IMR-90 (cell line): ENCODE measurements around the gene CCR9. TPM values are rescaled to one million over a fixed set of nuclear protein-coding genes. Genes with fewer than 3 reads are reported as not detected.

Experiments used
- ATAC-seq: fragments of 200-7000 bp; cut with Tn5 transposase; 2 replicates; pipeline ENCODE4 v1.9.1; 2020; ENCODE audit warnings: low read depth, mild to moderate bottlenecking, moderate library complexity
- BruUV-seq: library from RNA; stranded (reverse); fragments of 400-500 nt; replicated peaks from 2 replicates; lab custom pipeline; 2021; lab: Mats Ljungman, UMichigan
- CTCF ChIA-PET: fragments of 300-600 bp; formaldehyde crosslinking; extraction: SDS; loops from one replicate; lab custom pipeline; 2021; ENCODE audit warnings: antibody characterized with exemption; lab: Yijun Ruan, JAX
- POLR2A ChIA-PET: fragments of 300-600 bp; sonication (Branson Sonifier 250); formaldehyde crosslinking; loops from one replicate; lab custom pipeline; 2022; ENCODE audit warnings: antibody characterized with exemption; ENCODE audit not compliant: unreplicated experiment; lab: Charles Lee
- DNase-seq: peaks from one replicate; pipeline ENCODE4 v3.0.0; 2013
- H2AFZ ChIP-seq: replicated peaks from 2 replicates; pipeline ENCODE3; 2013; ENCODE audit warnings: low read length, mild to moderate bottlenecking; ENCODE audit not compliant: poor library complexity
- H2AK5ac ChIP-seq: 2 replicates; pipeline ENCODE4 v1.6.1; 2013; ENCODE audit warnings: low read depth, low read length, inconsistent platforms
- H2AK9ac ChIP-seq: replicated peaks from 2 replicates; pipeline ENCODE3; 2013; ENCODE audit warnings: mild to moderate bottlenecking, low read depth, low read length, moderate library complexity; ENCODE audit not compliant: poor library complexity
- H2BK120ac ChIP-seq: 2 replicates; pipeline ENCODE4 v1.6.1; 2013; ENCODE audit warnings: low read depth, low read length, inconsistent platforms
- H2BK15ac ChIP-seq: 3 replicates; pipeline ENCODE4 v1.6.1; 2013; ENCODE audit warnings: low read depth, low read length, inconsistent platforms
- H2BK20ac ChIP-seq: 2 replicates; pipeline ENCODE4 v1.6.1; 2013; ENCODE audit warnings: low read depth, mild to moderate bottlenecking, inconsistent platforms, low read length, moderate library complexity
- H2BK5ac ChIP-seq: 2 replicates; pipeline ENCODE4 v1.6.1; 2013; ENCODE audit warnings: mild to moderate bottlenecking, low read depth, low read length, inconsistent platforms; ENCODE audit not compliant: poor library complexity, severe bottlenecking
- H3K14ac ChIP-seq: replicated peaks from 2 replicates; pipeline ENCODE4 v1.6.1; 2013; ENCODE audit warnings: low read depth, low read length, inconsistent platforms
- H3K18ac ChIP-seq: 2 replicates; pipeline ENCODE4 v1.6.1; 2013; ENCODE audit warnings: low read depth, low read length, control low read depth
- H3K23ac ChIP-seq: 2 replicates; pipeline ENCODE4 v1.6.1; 2013; ENCODE audit warnings: low read depth, low read length, inconsistent platforms
- H3K27ac ChIP-seq: 2 replicates; pipeline ENCODE4 v1.5.1; 2013; ENCODE audit warnings: mild to moderate bottlenecking, control low read depth, low read length; ENCODE audit not compliant: insufficient read depth
- H3K27me3 ChIP-seq: 2 replicates; pipeline ENCODE4 v1.6.1; 2013; ENCODE audit warnings: low read length; ENCODE audit not compliant: control insufficient read depth, insufficient read depth
- H3K36me3 ChIP-seq: 2 replicates; pipeline ENCODE4 v1.6.1; 2013; ENCODE audit warnings: low read length, mixed read lengths; ENCODE audit not compliant: control insufficient read depth, insufficient read depth
- H3K4ac ChIP-seq: 2 replicates; pipeline ENCODE4 v1.6.1; 2013; ENCODE audit warnings: low read depth, low read length, inconsistent platforms
- H3K4me1 ChIP-seq: 2 replicates; pipeline ENCODE4 v1.6.1; 2013; ENCODE audit warnings: low read length, mixed read lengths; ENCODE audit not compliant: control insufficient read depth, insufficient read depth
- H3K4me2 ChIP-seq: 2 replicates; pipeline ENCODE4 v1.6.1; 2013; ENCODE audit warnings: low read depth, mild to moderate bottlenecking, control low read depth, low read length, moderate library complexity
- H3K4me3 ChIP-seq: 2 replicates; pipeline ENCODE4 v1.5.1; 2013; ENCODE audit warnings: low read depth, mild to moderate bottlenecking, control low read depth, low read length, moderate library complexity; ENCODE audit not compliant: insufficient read depth
- H3K56ac ChIP-seq: 2 replicates; pipeline ENCODE4 v1.6.1; 2013; ENCODE audit warnings: low read length, inconsistent platforms; ENCODE audit not compliant: insufficient read depth; ENCODE audit errors: extremely low read depth
- H3K79me1 ChIP-seq, 2 experiments: 2 replicates each; pipeline ENCODE4 v1.6.1; 2013; ENCODE audit warnings: low read length in 2 of 2, inconsistent platforms in 1 of 2, low read depth in 1 of 2
- H3K9ac ChIP-seq: 2 replicates; pipeline ENCODE4 v1.6.1; 2013; ENCODE audit warnings: low read depth, low read length, control low read depth
- H3K9me1 ChIP-seq: 2 replicates; pipeline ENCODE4 v1.6.1; 2013; ENCODE audit warnings: low read length, inconsistent platforms; ENCODE audit not compliant: insufficient read depth
- H3K9me3 ChIP-seq: 2 replicates; pipeline ENCODE4 v1.6.1; 2013; ENCODE audit warnings: low read length; ENCODE audit not compliant: control insufficient read depth, insufficient read depth
- H4K20me1 ChIP-seq: 2 replicates; pipeline ENCODE4 v1.6.1; 2013; ENCODE audit warnings: low read length, inconsistent platforms; ENCODE audit not compliant: insufficient read depth
- H4K5ac ChIP-seq: 2 replicates; pipeline ENCODE4 v1.6.1; 2013; ENCODE audit warnings: mild to moderate bottlenecking, low read depth, low read length, control low read depth
- H4K8ac ChIP-seq, 2 experiments: 2 replicates each; pipeline ENCODE4 v1.6.1; 2013; ENCODE audit warnings: low read depth in 2 of 2, low read length in 2 of 2, control low read depth in 1 of 2, inconsistent platforms in 1 of 2
- H4K91ac ChIP-seq: 2 replicates; pipeline ENCODE4 v1.6.1; 2013; ENCODE audit warnings: low read depth, low read length, inconsistent platforms; ENCODE audit not compliant: insufficient read depth
- BHLHE40 ChIP-seq: fragments of 150-350 bp; IDR thresholded peaks from 2 replicates; pipeline ENCODE4 v1.6.1; 2016; ENCODE audit warnings: mild to moderate bottlenecking, low read depth, low read length
- FOS ChIP-seq: fragments of 150-350 bp; IDR thresholded peaks from 2 replicates; pipeline ENCODE4 v1.6.1; 2016; ENCODE audit warnings: low read depth, low read length
- MXI1 ChIP-seq: IDR thresholded peaks from 2 replicates; pipeline ENCODE4 v1.6.1; 2012; ENCODE audit warnings: low read depth, mild to moderate bottlenecking, low read length, moderate library complexity, borderline replicate concordance
- RAD21 ChIP-seq: IDR thresholded peaks from 2 replicates; pipeline ENCODE4 v1.6.1; 2012; ENCODE audit warnings: low read length, improper control_type of control experiment
- RFX5 ChIP-seq: IDR thresholded peaks from 2 replicates; pipeline ENCODE4 v1.8.0; 2012; ENCODE audit warnings: low read depth, mild to moderate bottlenecking, low read length, moderate library complexity
- SMC3 ChIP-seq: fragments of 150-350 bp; IDR thresholded peaks from 2 replicates; pipeline ENCODE4 v1.6.1; 2016; ENCODE audit warnings: low read depth, mild to moderate bottlenecking, antibody characterized with exemption, low read length, moderate library complexity
- WGBS, 2 experiments: methylation state at CpG; one replicate each; pipeline versions ENCODE4 v1.1.5 to v1.1.7; 2013; ENCODE audit warnings: missing lambda C conversion rate in 2 of 2; ENCODE audit not compliant: insufficient read length in 1 of 2; ENCODE audit errors: extremely low coverage in 2 of 2; 5-methylcytosine and 5-hydroxymethylcytosine counted together
- dilution Hi-C: fragments of 300-500 bp; cut with HindIII; formaldehyde crosslinking; loops from one replicate; pipeline ENCODE4 v1.14.3; 2018; ENCODE audit warnings: low sequenced_read_pairs; ENCODE audit not compliant: unreplicated experiment
- in situ Hi-C: fragments of 300-500 bp; cut with MboI; formaldehyde crosslinking; loops from 3 replicates; pipeline ENCODE4 v1.14.3; 2019; ENCODE audit warnings: low sequenced_read_pairs, inconsistent platforms, mixed read lengths
- intact Hi-C: fragments of 100-400 bp; cut with micrococcal nuclease; formaldehyde crosslinking; loops from 2 replicates; pipeline ENCODE4 v1.10.0; 2022
- polyA plus RNA-seq, 3 experiments: library from polyadenylated mRNA; depleted of rRNA; stranded (reverse); fragments of >200 nt; gene quantifications; 2 replicates each; pipeline ENCODE4 v1.2.3, GENCODE V29; 2012; ENCODE audit warnings: low replicate concordance in 1 of 3
- total RNA-seq: library from RNA; depleted of rRNA; stranded (reverse); fragments of >200 nt; gene quantifications from 2 replicates; pipeline ENCODE4 v1.2.3, GENCODE V29; 2012
- TF ChIP-seq, protein P1 (sequence below): conservative IDR thresholded peaks from 2 replicates; pipeline ENCODE4 v1.5.1; 2012; ENCODE audit warnings: mild to moderate bottlenecking, low read depth, low read length, improper control_type of control experiment
- TF ChIP-seq, protein P2 (sequence below): fragments of 150-350 bp; IDR thresholded peaks from 2 replicates; pipeline ENCODE4 v1.6.1; 2017; ENCODE audit warnings: mild to moderate bottlenecking, antibody characterized with exemption, low read length, low read depth

CCR9 gene
- total and polyA plus RNA-seq, 2 of the 4 experiments (the other 2 are of a cell fraction): not detected

DNA sequence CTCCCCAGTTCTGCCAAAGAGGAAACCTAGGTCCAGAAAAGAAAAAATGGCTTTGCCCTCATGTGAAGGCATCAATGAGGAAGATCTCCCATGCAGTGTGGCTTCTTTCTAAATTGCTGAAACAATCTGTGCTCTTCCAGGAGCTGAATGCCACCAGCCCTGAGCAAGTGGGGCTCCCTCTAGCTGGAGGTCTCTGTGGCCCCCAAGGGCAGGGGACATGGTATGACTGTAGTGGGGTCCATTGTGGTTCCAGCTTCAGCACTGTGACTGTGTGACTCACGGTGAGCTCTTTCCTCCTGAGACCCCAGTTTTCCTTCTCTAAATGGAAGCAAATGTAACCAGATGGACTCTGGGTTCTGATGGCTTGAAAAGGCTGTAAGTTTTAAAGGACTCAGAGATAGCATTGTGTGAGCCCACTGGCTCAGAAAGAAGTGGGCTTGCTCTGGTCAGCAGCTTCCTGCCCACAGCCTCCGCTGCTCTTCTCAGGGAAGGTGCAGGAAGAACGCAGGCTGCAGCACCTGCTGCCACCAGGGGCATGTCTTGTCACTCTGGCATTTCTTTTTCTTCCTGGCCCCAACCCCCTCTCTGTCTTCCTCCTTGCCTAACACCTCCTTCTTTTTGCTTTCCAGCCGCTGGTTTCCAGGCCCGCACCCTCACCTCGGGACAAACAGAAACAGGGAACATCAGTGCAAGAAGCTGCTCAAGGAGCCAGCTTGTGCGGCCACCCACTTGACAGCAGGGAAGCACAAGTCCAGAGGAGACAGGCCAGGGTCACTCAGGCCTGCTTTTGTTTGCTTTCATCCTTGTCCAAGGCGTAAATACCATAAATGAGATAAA is 51.1 kb downstream of the CCR9 start:
- H3K27ac ChIP-seq: no peak overlapping the region
- no TSS peak for BruUV-seq
- DNase-seq: no peak
- H3K4me3 ChIP-seq: no peak overlapping the region
- H2BK20ac ChIP-seq: no peak overlapping the region
- intact Hi-C loops: loop anchor here (1.0 to 2.0 kb wide), 2 partner anchors 142 to 441 kb away; no protein-coding TSS in a partner anchor
- 68% methylated on average over 4 of the region's 8 CpGs; no CpG with 5 or more reads in 1 of the 2 experiments for WGBS, 2 experiments
- TF ChIP-seq FOS: no peak
- TF ChIP-seq RAD21: no peak
- no peak for TF ChIP-seq RFX5
- no peak for TF ChIP-seq MXI1
- no peak for TF ChIP-seq SMC3
- TF ChIP-seq, protein P1, sequence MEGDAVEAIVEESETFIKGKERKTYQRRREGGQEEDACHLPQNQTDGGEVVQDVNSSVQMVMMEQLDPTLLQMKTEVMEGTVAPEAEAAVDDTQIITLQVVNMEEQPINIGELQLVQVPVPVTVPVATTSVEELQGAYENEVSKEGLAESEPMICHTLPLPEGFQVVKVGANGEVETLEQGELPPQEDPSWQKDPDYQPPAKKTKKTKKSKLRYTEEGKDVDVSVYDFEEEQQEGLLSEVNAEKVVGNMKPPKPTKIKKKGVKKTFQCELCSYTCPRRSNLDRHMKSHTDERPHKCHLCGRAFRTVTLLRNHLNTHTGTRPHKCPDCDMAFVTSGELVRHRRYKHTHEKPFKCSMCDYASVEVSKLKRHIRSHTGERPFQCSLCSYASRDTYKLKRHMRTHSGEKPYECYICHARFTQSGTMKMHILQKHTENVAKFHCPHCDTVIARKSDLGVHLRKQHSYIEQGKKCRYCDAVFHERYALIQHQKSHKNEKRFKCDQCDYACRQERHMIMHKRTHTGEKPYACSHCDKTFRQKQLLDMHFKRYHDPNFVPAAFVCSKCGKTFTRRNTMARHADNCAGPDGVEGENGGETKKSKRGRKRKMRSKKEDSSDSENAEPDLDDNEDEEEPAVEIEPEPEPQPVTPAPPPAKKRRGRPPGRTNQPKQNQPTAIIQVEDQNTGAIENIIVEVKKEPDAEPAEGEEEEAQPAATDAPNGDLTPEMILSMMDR: no peak
- TF ChIP-seq, protein P2, sequence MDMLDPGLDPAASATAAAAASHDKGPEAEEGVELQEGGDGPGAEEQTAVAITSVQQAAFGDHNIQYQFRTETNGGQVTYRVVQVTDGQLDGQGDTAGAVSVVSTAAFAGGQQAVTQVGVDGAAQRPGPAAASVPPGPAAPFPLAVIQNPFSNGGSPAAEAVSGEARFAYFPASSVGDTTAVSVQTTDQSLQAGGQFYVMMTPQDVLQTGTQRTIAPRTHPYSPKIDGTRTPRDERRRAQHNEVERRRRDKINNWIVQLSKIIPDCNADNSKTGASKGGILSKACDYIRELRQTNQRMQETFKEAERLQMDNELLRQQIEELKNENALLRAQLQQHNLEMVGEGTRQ: no peak
- no peak for TF ChIP-seq BHLHE40
- no peak overlapping the region for H3K4me2 ChIP-seq
- H4K20me1 ChIP-seq: no peaks in the 10 kb centered on the region
- no peak overlapping the region for H3K9ac ChIP-seq
- no peak overlapping the region for H4K91ac ChIP-seq
- POLR2A ChIA-PET: no interaction called here
- H2BK5ac ChIP-seq: no peak overlapping the region
- H3K4ac ChIP-seq: no peak overlapping the region
- dilution Hi-C loops: no loop called here
- in situ Hi-C loops: no loop called here
- no peak overlapping the region for H3K14ac ChIP-seq
- no peak overlapping the region for H4K5ac ChIP-seq
- H3K27me3 ChIP-seq: no peaks in the 10 kb centered on the region
- H3K56ac ChIP-seq: no peak overlapping the region
- H2BK15ac ChIP-seq: no peak overlapping the region
- no peak for ATAC-seq
- peaks cover 2% of the 10 kb centered on the region for H3K4me1 ChIP-seq
- no peak overlapping the region for H2BK120ac ChIP-seq
- no peak overlapping the region for H3K18ac ChIP-seq
- H3K79me1 ChIP-seq: no peaks in the 10 kb centered on the region
- no peak overlapping the region for H2AK9ac ChIP-seq
- CTCF ChIA-PET: interaction anchor here (1.0 to 4.0 kb wide), 2 partner anchors 8 to 141 kb away, joined by 3 to 84 read pairs; no protein-coding TSS in a partner anchor
- H3K23ac ChIP-seq: no peak overlapping the region
- peaks cover 13% of the 10 kb centered on the region for H3K36me3 ChIP-seq
- no peak overlapping the region for H2AFZ ChIP-seq
- H3K9me1 ChIP-seq: peaks cover 7% of the 10 kb centered on the region; the same call in 1 of the 2 replicates
- H4K8ac ChIP-seq: no peak overlapping the region
- H3K9me3 ChIP-seq: peaks cover 4% of the 10 kb centered on the region; the same call in 1 of the 2 replicates
- no peak overlapping the region for H2AK5ac ChIP-seq
